HG03139 (cell line): ENCODE measurements around the gene DENND2A.
A peak's percentile ranks its signal among the peaks of the same experiment; 100 is the strongest.
"Not testable (repeated sequence)": the region's sequence is repeated elsewhere in the genome, so short reads cannot be mapped to it uniquely, and the experiment has no call there.

Experiments
- ATAC-seq: cut with Tn5 transposase; IDR thresholded peaks from one replicate; pipeline ENCODE4 v1.9.1; 2021; ENCODE audit not compliant: unreplicated experiment

The DENND2A gene

GRCh38 chr7:140619915-140620510 lies 20.6 kb downstream of the DENND2A start:
- ATAC-seq = not testable (repeated sequence)

- no peak for ATAC-seq
Observed at GRCh38 chr7:140619176-140619575, 21.4 kb downstream of the DENND2A start.

GRCh38 chr7:140618306-140618705 lies 22.3 kb downstream of the DENND2A start:
- ATAC-seq = no peak

GRCh38 chr7:140617081-140617480 lies 23.5 kb downstream of the DENND2A start:
- ATAC-seq = no peak

GRCh38 chr7:140616328-140616727 lies 24.3 kb downstream of the DENND2A start:
- ATAC-seq = no peak

- no peak for ATAC-seq
Observed at GRCh38 chr7:140611641-140612040, 29.0 kb downstream of the DENND2A start.

- no peak for ATAC-seq
Observed at GRCh38 chr7:140610204-140611165, 30.1 kb downstream of the DENND2A start.

GRCh38 chr7:140609646-140610045 lies 31.0 kb downstream of the DENND2A start:
- no peak for ATAC-seq

GRCh38 chr7:140607441-140607989 lies 33.1 kb downstream of the DENND2A start:
- no peak for ATAC-seq

- ATAC-seq = no peak
Observed at GRCh38 chr7:140605337-140605736, 35.3 kb downstream of the DENND2A start.

- no peak for ATAC-seq
Observed at GRCh38 chr7:140604760-140605159, 35.9 kb downstream of the DENND2A start.

GRCh38 chr7:140604076-140604475 lies 36.5 kb downstream of the DENND2A start:
- no peak for ATAC-seq

- ATAC-seq = no peak
Observed at GRCh38 chr7:140601566-140602174, 38.9 kb downstream of the DENND2A start.

- no peak for ATAC-seq
Observed at GRCh38 chr7:140600341-140600740, 40.3 kb downstream of the DENND2A start.

- no peak for ATAC-seq
Observed at GRCh38 chr7:140597428-140597949, 43.1 kb downstream of the DENND2A start.

GRCh38 chr7:140596519-140597427 lies 43.8 kb downstream of the DENND2A start:
- no peak for ATAC-seq

GRCh38 chr7:140595468-140596092 lies 45.0 kb downstream of the DENND2A start:
- ATAC-seq = no peak

- ATAC-seq = no peak
Observed at GRCh38 chr7:140594131-140594691, 46.4 kb downstream of the DENND2A start.

GRCh38 chr7:140593672-140593982 lies 47.0 kb downstream of the DENND2A start:
- ATAC-seq = peak; percentile 62
